CD4-positive, alpha-beta T cell treated with Interleukin-17A for 1 hour (primary cell): ENCODE data around the gene EFEMP1.

Experiments used
- DNase-seq: peaks from one replicate; pipeline ENCODE4 v3.0.0-alpha.2; 2020

The EFEMP1 gene

GRCh38 chr2:55923091-55923981, at the start of gene EFEMP1:
EFEMP1 (minus strand) TSS chr2:55923782; CDS start chr2:55922440, 1,342 bp downstream.
- DNase-seq: no peak

GRCh38 chr2:55970500-55970899, 46.9 kb upstream of the EFEMP1 start:
- DNase-seq: no peak

GRCh38 chr2:55968941-55969340, 45.4 kb upstream of the EFEMP1 start:
- DNase-seq: no peak

GRCh38 chr2:55966401-55967118, 43.0 kb upstream of the EFEMP1 start:
- no peak for DNase-seq

GRCh38 chr2:55965966-55966365, 42.4 kb upstream of the EFEMP1 start:
- DNase-seq: no peak

- no peak for DNase-seq
Measured at GRCh38 chr2:55965276-55965675, 41.7 kb upstream of the EFEMP1 start.

GRCh38 chr2:55962915-55963314, 39.3 kb upstream of the EFEMP1 start:
- DNase-seq: no peak

- DNase-seq: peak; percentile 0
Measured at GRCh38 chr2:55961318-55961911, 37.8 kb upstream of the EFEMP1 start.

- no peak for DNase-seq
Measured at GRCh38 chr2:55958756-55959155, 35.2 kb upstream of the EFEMP1 start.

GRCh38 chr2:55957142-55957541, 33.6 kb upstream of the EFEMP1 start:
- DNase-seq: no peak

- no peak for DNase-seq
Measured at GRCh38 chr2:55954306-55955035, 30.9 kb upstream of the EFEMP1 start.

GRCh38 chr2:55952415-55952814, 28.8 kb upstream of the EFEMP1 start:
- no peak for DNase-seq

GRCh38 chr2:55951533-55951932, 28.0 kb upstream of the EFEMP1 start:
- no peak for DNase-seq

- no peak for DNase-seq
Measured at GRCh38 chr2:55949613-55950012, 26.0 kb upstream of the EFEMP1 start.

GRCh38 chr2:55949211-55949610, 25.6 kb upstream of the EFEMP1 start:
- no peak for DNase-seq

GRCh38 chr2:55948176-55948923, 24.8 kb upstream of the EFEMP1 start:
- DNase-seq: no peak

GRCh38 chr2:55947752-55948151, 24.2 kb upstream of the EFEMP1 start:
- no peak for DNase-seq

GRCh38 chr2:55946793-55947192, 23.2 kb upstream of the EFEMP1 start:
- no peak for DNase-seq

GRCh38 chr2:55943466-55943865, 19.9 kb upstream of the EFEMP1 start:
- DNase-seq: no peak

- DNase-seq: no peak
Measured at GRCh38 chr2:55936351-55936750, 12.8 kb upstream of the EFEMP1 start.

GRCh38 chr2:55934337-55934736, 10.8 kb upstream of the EFEMP1 start:
- no peak for DNase-seq

- DNase-seq: no peak
Measured at GRCh38 chr2:55932843-55933242, 9.3 kb upstream of the EFEMP1 start.
